NT2/D1 (cell line): ENCODE measurements around the gene DIP2C.
"Not testable (repeated sequence)": the region's sequence is repeated elsewhere in the genome, so short reads cannot be mapped to it uniquely, and the experiment has no call there.

ENCODE experiments used
- SUZ12 ChIP-seq: IDR thresholded peaks from 2 replicates; pipeline ENCODE4 v1.6.1; 2011; ENCODE audit not compliant: insufficient read length, insufficient read depth; ENCODE audit errors: extremely low read depth
- ZNF274 ChIP-seq: IDR thresholded peaks from 2 replicates; pipeline ENCODE4 v1.6.1; 2011; ENCODE audit warnings: mild to moderate bottlenecking, low read depth, low read length

DNA sequence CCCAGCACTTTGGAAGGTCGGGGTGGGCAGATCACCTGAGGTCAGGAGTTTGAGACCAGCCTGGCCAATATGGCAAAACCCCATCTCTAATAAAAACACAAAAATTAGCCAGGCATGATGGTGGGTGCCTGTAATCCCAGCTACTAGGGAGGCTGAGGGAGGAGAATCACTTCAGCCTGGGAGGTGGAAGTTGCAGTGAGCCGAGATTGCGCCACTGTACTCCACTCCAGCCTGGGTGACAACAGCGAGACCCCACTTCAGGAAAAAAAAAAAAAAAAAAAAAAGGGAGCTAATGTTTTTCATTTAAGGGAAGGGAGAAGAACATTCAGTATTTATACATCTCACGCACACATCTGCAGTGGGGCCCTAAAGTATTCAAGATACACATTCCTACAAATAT lies 176.8 kb downstream of the DIP2C start:
- TF ChIP-seq ZNF274, SUZ12: not testable (repeated sequence)
